HG03442 (cell line): ENCODE data around the gene PGAP3.

ENCODE experiments used
- ATAC-seq: cut with Tn5 transposase; IDR thresholded peaks from one replicate; pipeline ENCODE4 v1.9.1; 2021; ENCODE audit warnings: mild to moderate bottlenecking, moderate library complexity; ENCODE audit not compliant: unreplicated experiment

Gene PGAP3

DNA sequence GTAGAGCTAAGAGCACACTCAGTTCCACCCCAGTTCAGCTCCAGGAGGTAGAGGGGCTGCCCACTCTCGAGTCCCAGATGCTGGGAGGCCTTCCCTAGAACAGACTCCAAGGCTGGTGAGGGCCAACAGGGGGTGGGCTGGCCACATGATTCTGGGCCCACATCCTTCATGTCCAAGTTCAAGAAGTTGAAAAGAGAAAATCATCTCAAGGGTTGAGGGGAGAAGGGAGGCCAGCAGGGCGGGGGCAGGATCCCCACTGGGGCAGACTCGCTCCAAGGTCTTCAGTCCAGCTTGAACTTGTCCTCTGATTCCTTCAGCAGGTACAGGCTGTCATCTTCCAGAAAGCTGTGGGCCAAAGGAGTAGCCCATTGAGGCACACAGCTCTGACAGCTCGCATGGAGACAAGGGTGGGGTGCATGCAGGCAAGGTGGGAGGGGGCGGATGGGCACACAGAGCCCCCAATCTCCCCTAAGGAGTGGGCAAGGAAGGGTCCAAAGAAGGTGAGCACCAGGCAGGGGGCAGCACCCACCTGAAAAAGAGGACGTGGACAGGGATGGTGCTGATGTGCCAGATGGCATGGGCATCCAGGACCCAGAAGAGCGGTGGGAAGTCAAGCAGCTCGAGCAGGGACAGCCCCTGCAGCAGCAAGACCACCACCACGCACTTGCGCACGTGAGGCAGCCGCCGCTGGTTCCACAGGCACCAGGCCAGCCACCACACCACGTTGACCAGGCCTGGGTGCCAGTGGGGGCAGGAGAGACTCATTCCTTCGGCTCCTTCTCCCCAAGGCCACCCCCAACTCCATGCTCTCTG is 15.1 kb downstream of the PGAP3 start:
- no peak for ATAC-seq

DNA sequence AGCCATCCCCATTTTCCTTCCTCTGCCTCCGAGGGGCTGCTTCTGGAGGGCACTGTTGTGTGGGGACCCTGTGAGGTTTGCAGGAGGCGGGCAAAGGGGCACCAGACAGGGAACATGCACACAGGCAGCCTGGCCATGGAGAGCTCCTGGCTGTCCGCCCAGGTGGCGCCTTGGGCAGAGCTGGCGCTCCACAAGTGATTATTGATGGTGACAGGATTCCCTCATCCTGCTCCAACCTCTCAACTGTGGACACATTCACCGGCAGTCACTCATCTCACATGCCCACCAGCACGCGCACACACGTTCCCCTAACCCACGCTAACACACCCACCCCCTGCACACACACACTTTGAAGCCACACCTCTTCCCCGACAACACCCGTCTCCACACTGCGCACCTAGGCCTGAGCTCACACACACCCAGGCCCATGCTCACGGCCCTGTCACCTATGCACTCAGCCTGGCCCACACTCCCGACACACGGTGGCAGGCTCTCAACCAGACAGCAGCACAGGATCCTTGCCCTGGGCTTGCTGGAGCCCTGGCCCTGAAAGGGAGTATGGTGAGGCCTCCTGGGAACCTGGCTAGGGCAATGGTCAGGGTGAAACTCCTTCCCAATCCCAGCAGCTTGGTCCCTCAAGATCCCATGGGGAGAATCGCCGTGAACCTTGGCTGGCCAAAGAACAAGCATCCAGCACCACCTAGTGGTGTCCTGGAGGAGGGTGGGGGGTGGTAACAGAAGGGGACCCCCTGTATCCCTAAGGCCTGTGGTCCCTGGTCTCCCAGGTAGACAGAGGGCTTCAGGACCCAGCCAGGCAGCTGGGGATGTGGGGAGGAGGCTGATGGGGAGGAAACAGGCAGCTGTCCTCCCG is 16.0 kb downstream of the PGAP3 start:
- no peak for ATAC-seq

DNA sequence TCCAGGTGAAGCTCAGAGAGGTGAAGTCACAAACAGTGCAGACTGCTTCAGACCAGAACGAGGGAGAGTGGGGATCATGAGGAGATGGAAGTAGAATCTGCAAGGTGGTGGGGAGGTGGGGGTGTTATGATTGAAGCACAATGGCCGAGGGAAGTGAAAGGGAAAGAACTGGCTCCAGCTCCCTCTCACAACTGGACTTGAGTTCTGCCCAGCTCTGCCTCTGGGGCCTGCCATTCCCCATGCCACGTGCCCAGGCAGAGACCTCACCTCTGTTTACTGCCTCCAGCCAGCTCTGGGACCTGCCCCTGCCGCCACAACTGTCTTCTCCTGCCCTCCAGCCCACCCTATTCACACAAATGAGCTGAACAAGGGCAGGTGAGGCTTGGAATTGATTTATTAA is 17.1 kb downstream of the PGAP3 start:
- no peak for ATAC-seq

DNA sequence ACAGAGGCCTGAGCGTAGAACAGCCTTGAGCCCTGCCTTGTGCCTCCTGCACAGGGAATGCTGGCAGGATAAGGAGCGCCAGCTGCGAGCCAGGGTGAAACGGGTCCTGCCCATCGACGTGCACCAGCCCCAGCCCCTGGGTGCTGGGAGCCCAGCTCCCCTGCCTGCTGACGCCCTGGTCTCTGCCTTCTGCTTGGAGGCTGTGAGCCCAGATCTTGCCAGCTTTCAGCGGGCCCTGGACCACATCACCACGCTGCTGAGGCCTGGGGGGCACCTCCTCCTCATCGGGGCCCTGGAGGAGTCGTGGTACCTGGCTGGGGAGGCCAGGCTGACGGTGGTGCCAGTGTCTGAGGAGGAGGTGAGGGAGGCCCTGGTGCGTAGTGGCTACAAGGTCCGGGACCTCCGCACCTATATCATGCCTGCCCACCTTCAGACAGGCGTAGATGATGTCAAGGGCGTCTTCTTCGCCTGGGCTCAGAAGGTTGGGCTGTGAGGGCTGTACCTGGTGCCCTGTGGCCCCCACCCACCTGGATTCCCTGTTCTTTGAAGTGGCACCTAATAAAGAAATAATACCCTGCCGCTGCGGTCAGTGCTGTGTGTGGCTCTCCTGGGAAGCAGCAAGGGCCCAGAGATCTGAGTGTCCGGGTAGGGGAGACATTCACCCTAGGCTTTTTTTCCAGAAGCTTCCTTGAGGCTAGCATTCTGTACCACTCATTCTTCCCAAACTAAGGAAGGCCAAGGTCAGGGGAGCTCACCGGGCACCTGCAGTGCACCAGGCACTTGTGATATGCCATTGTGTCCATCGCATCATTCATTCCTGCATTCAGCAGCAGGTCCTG is 17.7 kb downstream of the PGAP3 start:
- ATAC-seq = no peak

DNA sequence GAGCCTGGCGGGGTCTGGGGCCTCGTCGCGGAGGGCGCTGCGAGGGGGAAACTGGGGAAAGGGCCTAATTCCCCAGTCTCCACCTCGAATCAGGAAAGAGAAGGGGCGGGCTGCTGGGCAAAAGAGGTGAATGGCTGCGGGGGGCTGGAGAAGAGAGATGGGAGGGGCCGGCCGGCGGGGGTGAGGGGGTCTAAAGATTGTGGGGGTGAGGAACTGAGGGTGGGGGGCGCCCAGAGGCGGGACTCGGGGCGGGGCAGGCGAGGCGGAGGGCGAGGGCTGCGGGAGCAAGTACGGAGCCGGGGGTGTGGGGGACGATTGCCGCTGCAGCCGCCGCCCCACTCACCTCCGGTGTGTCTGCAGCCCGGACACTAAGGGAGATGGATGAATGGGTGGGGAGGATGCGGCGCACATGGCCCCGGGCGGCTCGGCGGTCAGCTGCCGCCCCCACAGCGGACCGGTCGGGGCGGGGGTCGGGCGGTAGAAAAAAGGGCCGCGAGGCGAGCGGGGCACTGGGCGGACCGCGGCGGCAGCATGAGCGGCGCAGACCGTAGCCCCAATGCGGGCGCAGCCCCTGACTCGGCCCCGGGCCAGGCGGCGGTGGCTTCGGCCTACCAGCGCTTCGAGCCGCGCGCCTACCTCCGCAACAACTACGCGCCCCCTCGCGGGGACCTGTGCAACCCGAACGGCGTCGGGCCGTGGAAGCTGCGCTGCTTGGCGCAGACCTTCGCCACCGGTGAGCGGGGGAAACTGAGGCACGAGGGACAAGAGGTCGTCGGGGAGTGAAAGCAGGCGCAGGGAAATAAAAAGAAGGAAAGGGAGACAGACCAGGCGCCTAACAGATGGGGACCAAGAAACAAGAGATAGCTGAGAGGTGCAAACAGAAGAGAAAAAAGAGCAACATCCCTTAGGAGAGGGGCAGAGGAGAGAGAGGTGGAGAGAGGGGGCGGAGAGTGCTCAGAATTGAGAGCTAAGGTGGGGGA is 19.6 kb downstream of the PGAP3 start, which contains the start of gene PNMT:
TSS of gene PNMT (plus strand) at position 509 of the 980 bp plus-strand sequence. CDS start at position 532, 23 bp downstream.
- ATAC-seq = no peak

DNA sequence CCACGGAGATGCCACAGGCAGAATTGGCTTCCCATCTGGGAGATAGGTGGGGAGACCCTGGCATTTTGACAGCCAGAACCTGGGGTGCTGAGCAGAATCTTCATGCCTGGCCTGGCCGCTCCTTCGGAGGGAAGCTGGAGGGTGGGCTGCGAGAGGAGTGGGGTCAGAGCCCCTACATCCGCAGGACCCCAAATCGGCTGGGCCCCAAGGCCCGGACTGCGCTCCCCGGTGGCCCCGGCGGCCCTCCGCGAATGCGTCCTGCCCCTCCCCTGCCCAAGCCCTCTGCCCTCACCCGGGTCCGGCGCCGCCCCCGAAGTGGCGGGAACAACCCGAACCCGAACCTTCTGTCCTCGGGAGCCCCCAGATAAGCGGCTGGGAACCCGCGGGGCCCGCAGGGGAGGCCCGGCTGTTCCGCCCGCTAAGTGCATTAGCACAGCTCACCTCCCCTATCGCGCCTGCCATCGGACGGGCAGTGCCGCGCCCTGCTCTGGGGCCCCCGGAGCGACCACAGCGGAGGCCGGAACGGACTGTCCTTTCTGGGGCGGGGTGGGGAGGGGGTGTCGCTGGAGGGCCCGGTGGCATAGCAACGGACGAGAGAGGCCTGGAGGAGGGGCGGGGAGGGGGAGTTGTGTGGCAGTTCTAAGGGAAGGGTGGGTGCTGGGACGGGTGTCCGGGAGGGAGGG is 20.5 kb downstream of the PGAP3 start:
- no peak for ATAC-seq

DNA sequence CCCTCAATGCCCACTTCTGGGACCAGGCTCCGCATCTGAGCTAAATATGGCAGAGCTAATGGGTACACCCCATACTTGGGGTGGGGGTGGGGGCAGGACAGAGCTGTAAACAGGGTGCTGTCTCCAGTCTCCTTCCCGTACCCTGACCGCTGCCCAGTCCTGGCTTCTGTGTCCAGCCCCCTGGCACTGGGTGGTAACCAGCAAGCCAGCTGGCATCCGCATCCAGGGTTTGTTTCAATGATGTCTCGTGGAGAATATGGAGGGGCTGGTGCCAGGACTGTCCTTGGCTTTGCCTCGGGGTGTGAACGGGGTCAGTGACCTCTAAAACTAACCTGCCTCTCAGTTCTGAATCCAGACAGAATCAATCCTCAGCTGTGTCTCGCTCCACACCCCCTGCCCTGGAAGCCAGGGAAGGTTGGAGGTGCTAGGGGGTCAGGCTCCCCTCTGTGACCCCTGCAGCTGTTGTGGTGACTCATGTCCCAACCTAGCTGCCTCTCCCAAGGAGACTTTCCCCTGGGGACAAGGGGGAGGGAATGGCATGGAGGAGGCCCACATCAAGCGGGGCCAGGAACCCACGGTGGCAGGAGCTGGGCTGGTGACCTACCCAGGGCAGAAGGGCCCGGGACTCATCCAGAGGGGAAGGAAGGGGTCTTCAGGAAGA is 21.1 kb downstream of the PGAP3 start:
- no peak for ATAC-seq

DNA sequence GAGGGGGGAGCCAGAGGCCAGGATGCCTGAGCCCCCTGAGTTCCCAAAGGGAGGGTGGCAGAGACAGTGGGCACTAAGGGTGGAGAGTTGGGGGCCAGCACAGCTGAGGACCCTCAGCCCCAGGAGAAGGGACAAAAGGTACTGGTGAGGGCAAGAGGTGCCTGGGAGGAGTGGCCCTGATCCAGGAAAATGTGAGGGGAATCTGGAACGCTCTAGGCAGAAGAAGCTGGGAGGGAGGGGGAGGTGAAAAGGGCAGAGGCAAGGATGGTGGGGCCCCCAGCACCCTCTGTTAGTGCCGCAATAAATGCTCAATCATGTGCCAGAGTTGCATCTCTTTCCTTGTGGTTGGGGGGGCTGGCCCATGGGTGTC is 21.6 kb downstream of the PGAP3 start:
- no peak for ATAC-seq

DNA sequence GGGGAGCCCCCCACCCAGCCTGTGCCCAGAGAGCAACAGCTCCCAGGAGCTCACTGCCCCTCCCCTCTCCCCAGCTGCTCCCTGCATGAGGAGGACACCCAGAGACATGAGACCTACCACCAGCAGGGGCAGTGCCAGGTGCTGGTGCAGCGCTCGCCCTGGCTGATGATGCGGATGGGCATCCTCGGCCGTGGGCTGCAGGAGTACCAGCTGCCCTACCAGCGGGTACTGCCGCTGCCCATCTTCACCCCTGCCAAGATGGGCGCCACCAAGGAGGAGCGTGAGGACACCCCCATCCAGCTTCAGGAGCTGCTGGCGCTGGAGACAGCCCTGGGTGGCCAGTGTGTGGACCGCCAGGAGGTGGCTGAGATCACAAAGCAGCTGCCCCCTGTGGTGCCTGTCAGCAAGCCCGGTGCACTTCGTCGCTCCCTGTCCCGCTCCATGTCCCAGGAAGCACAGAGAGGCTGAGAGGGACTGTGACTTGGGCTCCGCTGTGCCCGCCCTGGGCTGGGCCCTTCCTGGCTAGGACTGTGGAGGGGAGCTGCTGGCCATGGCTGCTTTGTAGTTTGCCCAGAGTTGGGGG is 22.1 kb downstream of the PGAP3 start:
- no peak for ATAC-seq

DNA sequence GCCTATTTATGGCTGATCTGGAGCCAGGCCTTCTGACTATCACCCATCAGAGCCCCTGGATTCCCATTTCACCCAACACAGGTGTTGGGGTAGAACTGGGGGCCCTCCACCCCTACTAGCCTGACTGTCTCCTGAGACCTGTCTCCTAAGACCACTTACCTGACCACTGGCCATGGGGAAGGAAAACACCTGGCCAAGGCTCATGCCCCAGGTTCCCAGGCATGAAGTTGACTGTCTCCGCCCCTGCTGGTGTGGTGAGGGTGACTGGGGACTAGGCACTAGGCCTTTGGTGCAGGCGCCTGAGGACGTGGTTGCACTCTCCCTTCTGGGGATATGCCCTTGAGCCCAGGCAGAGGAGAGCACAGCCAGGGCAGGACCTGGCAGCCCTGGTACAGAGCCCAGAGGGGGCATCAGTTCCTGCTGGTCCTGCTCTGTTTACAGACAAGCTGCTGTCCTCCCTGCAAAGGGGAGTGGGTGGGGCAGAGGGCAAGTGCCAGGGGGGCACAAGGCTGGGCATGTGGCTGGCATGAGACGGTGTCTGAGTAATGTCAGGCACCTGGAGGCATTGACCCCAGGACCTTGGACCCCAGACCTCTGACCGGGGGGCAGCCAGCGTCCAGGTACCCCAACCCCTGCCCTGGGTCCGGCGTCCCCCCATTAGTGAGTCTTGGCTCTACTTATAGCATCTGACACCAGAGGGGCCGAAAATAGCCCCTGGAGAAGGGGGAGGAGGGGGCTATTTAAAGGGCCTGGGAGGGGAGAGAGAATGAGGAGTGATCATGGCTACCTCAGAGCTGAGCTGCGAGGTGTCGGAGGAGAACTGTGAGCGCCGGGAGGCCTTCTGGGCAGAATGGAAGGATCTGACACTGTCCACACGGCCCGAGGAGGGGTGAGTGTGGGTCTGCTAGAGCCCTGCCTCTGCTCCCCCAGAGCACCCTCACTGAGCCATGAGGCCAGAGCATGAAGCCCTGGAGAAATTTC is 23.0 kb downstream of the PGAP3 start, which contains the start of gene TCAP:
TSS of gene TCAP (plus strand) at position 769 of the 981 bp plus-strand sequence. CDS start at position 780, 11 bp downstream.
- no peak for ATAC-seq

DNA sequence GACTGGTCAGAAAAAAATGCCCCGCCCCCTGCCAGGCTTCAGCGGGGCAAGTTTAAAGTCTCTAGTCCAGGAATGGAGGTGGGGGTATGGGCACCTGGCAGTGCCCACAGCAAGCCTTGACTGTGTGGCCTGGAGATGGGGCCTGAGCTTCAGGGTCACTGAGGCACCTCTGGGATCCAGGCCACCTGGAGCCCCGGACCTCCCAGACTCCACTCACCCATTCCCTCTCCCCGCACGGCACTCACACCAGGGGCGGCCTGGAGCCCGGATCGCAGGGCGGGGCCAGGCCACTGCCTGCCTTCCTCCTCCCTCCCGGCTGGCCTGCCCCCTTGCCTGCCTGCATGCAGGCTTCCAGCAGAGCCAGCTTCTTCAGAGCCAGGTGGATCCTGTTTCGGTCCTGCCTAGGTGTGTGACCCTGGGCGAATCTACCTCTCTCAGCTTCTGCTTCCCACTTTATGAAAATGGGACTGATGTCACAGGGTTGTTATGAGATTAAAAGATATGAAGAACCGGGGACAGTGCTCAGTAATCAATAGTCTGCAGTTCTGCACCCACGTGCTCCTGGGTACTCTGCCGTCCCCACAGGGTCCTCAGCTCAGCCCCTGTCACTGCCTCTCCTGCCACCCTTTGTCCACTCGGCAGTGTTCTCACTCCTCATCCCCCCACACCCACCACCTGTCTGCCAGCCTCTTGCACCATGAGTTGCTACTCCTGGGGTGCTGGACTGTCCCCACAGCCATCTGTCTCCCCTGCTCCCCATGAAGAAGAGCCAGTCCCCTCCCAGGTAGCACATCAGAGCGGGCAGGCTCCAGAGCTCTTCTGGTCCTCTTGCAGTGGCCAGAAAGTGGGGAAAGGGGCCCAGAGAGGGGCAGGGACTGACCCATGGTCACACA is 23.9 kb downstream of the PGAP3 start:
- ATAC-seq = no peak

DNA sequence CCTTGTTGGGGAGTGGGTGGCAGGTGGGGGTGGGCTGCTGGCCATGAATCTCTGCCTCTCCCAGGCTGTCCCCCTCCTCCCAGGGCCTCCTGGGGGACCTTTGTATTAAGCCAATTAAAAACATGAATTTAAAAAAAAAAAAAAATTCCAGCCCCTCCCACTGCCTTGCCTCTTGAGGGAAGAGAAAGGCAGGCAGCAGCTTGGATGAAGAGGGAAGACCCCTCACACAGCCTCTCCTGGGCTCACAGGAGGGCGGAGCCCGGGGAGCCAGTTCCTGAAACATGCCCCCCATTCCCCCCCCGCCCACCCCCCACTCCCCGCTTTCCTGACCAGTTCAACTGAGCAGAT is 24.5 kb downstream of the PGAP3 start:
- no peak for ATAC-seq

DNA sequence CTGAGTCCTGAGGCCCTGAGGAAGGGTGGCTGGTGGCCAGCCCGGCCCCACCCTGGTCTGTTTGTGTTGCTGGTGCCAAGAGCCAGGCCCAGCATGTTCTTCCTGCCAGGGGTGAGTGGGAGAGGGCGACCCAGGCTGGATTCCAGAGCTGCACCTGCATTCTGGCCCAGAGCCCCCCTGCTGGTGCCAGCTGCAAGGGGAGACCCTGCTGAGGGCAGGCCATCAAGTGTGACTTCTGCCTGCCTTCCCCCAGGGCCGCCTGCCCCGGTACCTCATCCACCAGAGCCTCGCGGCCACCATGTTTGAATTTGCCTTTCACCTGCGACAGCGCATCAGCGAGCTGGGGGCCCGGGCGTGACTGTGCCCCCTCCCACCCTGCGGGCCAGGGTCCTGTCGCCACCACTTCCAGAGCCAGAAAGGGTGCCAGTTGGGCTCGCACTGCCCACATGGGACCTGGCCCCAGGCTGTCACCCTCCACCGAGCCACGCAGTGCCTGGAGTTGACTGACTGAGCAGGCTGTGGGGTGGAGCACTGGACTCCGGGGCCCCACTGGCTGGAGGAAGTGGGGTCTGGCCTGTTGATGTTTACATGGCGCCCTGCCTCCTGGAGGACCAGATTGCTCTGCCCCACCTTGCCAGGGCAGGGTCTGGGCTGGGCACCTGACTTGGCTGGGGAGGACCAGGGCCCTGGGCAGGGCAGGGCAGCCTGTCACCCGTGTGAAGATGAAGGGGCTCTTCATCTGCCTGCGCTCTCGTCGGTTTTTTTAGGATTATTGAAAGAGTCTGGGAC is 25.1 kb downstream of the PGAP3 start:
- no peak for ATAC-seq

DNA sequence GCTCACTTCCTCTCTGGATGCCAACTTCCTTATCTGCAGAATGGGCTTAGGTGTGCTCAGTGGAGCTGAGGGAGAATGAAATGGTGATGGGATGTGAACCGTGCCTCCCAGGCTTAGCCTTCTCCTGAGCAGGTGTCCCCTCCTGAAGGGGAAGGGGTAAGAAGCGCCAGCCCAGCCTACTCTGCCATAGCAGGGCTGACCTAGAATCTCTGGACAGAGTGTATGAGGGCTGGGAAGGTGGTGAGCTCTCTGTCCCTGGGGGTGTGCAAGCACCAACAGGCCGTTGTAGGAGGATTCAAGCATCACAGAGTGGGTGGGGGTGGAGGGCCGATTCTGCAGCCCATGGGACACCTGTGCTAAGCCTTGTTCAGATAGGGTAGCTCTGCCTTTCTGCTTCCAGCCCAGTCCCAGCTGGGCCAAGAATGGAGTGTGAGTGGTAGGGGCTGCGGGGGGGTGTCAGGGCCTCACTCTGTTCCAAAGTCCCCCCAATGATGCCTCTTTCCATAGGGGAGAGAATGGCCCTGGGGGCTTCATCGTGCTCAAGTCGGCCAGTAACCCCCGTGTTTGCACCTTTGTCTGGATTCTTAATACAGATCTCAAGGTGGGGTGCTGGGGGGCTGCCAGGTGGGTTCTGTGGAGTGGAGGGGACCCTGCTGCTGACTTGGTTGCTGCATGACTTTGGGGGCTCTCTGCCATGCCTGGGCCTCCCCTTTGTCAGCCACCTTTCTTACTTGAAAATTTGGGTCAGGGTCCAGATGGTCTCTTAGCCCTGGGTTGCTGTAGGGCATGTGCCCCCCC is 25.9 kb downstream of the PGAP3 start:
- ATAC-seq = no peak
